ENCODE measurements around the gene ELAVL1. TPM values are rescaled to one million over a fixed set of nuclear protein-coding genes. Genes with fewer than 3 reads are reported as not detected.

ELAVL1 gene
- polyA plus RNA-seq, 1 donor from 2014 or later: 19.1 TPM

- TF ChIP-seq REST (IDR thresholded peaks at IDR 0.05; ENCODE audit: borderline replicate concordance): no peak
- TF ChIP-seq EZH2 (IDR thresholded peaks at IDR 0.05; ENCODE audit: borderline replicate concordance, insufficient read depth, low read length, poor library complexity, severe bottlenecking): no peak
- TF ChIP-seq POLR2AphosphoS5 (IDR thresholded peaks at IDR 0.05): no peak
- TF ChIP-seq EP300 (conservative IDR thresholded peaks at IDR 0.05; ENCODE audit: poor library complexity, severe bottlenecking): no peak
- no peak for TF ChIP-seq MXI1 (conservative IDR thresholded peaks at IDR 0.05; ENCODE audit: poor library complexity, severe bottlenecking)
- TF ChIP-seq TAF1 (IDR thresholded peaks at IDR 0.05; ENCODE audit: low read depth): no peak
- TF ChIP-seq SMC3 (conservative IDR thresholded peaks at IDR 0.05; ENCODE audit: poor library complexity): no peak
- TF ChIP-seq CTCF (IDR thresholded peaks at IDR 0.05; ENCODE audit: poor library complexity, severe bottlenecking): no peak
- TF ChIP-seq RAD21 (conservative IDR thresholded peaks at IDR 0.05): no peak
- Histone ChIP-seq H3K4me3 (ENCODE audit: low read length) (no peak overlapping the region), H3K27ac (ENCODE audit: low read length) (no peak overlapping the region), H3K27me3 (ENCODE audit: insufficient read depth, low read depth, low read length) (no peaks in the 10 kb centered on the region), H3K9me2 (ENCODE audit: insufficient read depth, low read length) (no peaks in the 10 kb centered on the region), H3K9me3 (ENCODE audit: low read length) (no peaks in the 10 kb centered on the region), H3K36me3 (ENCODE audit: insufficient read depth, low read length) (no peaks in the 10 kb centered on the region), H3K4me2 (ENCODE audit: low read length) (no peak overlapping the region), H3K9ac (ENCODE audit: low read length) (no peak overlapping the region), H3K79me2 (replicated peaks; ENCODE audit: insufficient read depth, low read length) (peaks cover 2% of the 10 kb centered on the region), H3F3A (ENCODE audit: insufficient read depth, low read length, poor library complexity, severe bottlenecking) (no peaks in the 10 kb centered on the region), H2AFZ (ENCODE audit: low read depth, low read length) (no peak overlapping the region), H4K20me1 (ENCODE audit: insufficient read depth) (no peaks in the 10 kb centered on the region)
These were observed 25.3 kb downstream of the ELAVL1 start for GRCh38 chr19:7980168-7980567.

GRCh38 chr19:7979559-7979958 lies 25.9 kb downstream of the ELAVL1 start:
- H3K27me3 ChIP-seq (ENCODE audit: insufficient read depth, low read depth, low read length): no peaks in the 10 kb centered on the region
- no peak overlapping the region for H3K4me2 ChIP-seq (ENCODE audit: low read length)
- H3K4me3 ChIP-seq (ENCODE audit: low read length): no peak overlapping the region
- TF ChIP-seq EZH2 (IDR thresholded peaks at IDR 0.05; ENCODE audit: borderline replicate concordance, insufficient read depth, low read length, poor library complexity, severe bottlenecking) (no peak), EP300 (conservative IDR thresholded peaks at IDR 0.05; ENCODE audit: poor library complexity, severe bottlenecking) (no peak), CTCF (IDR thresholded peaks at IDR 0.05; ENCODE audit: poor library complexity, severe bottlenecking) (no peak), SMC3 (conservative IDR thresholded peaks at IDR 0.05; ENCODE audit: poor library complexity) (no peak), TAF1 (IDR thresholded peaks at IDR 0.05; ENCODE audit: low read depth) (no peak), POLR2AphosphoS5 (IDR thresholded peaks at IDR 0.05) (no peak), MXI1 (conservative IDR thresholded peaks at IDR 0.05; ENCODE audit: poor library complexity, severe bottlenecking) (no peak), RAD21 (conservative IDR thresholded peaks at IDR 0.05) (no peak), REST (IDR thresholded peaks at IDR 0.05; ENCODE audit: borderline replicate concordance) (no peak)
- no peaks in the 10 kb centered on the region for H3K36me3 ChIP-seq (ENCODE audit: insufficient read depth, low read length)
- H2AFZ ChIP-seq (ENCODE audit: low read depth, low read length): no peak overlapping the region
- H3F3A ChIP-seq (ENCODE audit: insufficient read depth, low read length, poor library complexity, severe bottlenecking): no peaks in the 10 kb centered on the region
- no peaks in the 10 kb centered on the region for H3K9me3 ChIP-seq (ENCODE audit: low read length)
- no peaks in the 10 kb centered on the region for H3K9me2 ChIP-seq (ENCODE audit: insufficient read depth, low read length)
- no peaks in the 10 kb centered on the region for H3K79me2 ChIP-seq (replicated peaks; ENCODE audit: insufficient read depth, low read length)
- H4K20me1 ChIP-seq (ENCODE audit: insufficient read depth): no peaks in the 10 kb centered on the region
- H3K27ac ChIP-seq (ENCODE audit: low read length): no peak overlapping the region
- no peak overlapping the region for H3K9ac ChIP-seq (ENCODE audit: low read length)

Data from neural cell (in vitro differentiated cells).